ENCODE data around the gene CELA2A.
"Not testable (repeated sequence)": the region's sequence is repeated elsewhere in the genome, so short reads cannot be mapped to it uniquely, and the experiment has no call there.

CELA2A gene

DNA sequence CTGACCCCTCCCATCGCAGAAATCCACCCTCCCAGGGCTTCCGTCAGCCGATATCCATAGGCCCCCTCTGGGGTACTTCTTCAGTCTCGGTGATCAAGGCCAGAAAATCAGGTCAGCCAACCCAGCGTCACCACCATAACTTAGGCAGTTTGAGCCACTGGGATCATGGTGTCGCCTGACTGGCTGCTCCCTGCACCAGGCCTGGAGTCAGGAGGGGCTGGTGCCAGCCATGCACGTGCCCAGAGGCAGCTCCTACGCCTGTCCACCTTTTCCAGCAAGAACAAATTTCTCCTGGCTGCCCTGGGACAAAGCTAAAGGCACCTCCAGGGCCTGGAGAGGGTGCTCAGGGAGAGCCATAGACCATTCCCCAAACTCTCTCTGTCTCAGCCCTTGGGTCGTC is 23.1 kb upstream of the CELA2A start:
- Mint-ChIP-seq H3K27ac (no peak overlapping the region), H3K4me3 (no peak overlapping the region), H3K4me1 (no peaks in the 10 kb centered on the region), H3K9me3 (no peaks in the 10 kb centered on the region), H3K27me3 (no peaks in the 10 kb centered on the region)
- no peak for ATAC-seq
- no peak for DNase-seq

GRCh38 chr1:15434739-15435138 is 21.8 kb upstream of the CELA2A start:
- not testable (repeated sequence) for ATAC-seq, H3K4me1 Mint-ChIP-seq, H3K4me3 Mint-ChIP-seq, H3K27me3 Mint-ChIP-seq, H3K27ac Mint-ChIP-seq, H3K9me3 Mint-ChIP-seq, DNase-seq

GRCh38 chr1:15435239-15436077 is 21.1 kb upstream of the CELA2A start:
- DNase-seq (no peak), ATAC-seq (no peak)
- Mint-ChIP-seq H3K4me3 (no peak overlapping the region), H3K27ac (peak overlapping the region in 1 of 2 donors; percentile 61), H3K27me3 (no peaks in the 10 kb centered on the region), H3K9me3 (no peaks in the 10 kb centered on the region), H3K4me1 (no peaks in the 10 kb centered on the region)

DNA sequence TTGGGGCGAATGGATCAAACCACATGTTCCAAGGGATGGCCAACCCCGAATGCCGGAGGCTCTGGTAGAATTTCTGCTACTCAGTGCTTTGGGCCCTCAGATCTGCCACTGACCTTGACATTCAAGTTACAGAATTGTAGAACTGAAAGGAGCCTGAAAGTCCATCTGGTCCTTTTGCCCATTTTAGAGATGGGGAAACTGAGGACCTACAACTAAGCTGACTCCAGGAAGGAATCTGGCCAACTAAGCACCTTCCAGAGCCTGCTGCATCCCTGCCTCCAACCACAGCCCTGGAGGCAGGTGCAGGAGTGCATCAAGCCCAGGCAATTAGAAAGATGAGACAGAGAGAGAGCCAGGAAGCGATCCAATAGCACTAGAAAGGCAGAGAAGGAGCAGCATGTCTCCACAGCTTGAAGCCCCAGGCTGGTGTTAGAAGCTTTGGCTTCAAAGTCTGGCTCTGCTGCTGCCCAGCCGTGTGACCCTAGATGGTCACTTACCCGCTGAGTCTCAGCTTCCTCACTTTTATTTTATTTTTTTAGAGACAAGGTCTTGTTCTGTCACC is 19.6 kb upstream of the CELA2A start:
- no peak for DNase-seq
- Mint-ChIP-seq H3K9me3 (no peaks in the 10 kb centered on the region), H3K4me3 (no peak overlapping the region), H3K27ac (no peak overlapping the region), H3K27me3 (no peaks in the 10 kb centered on the region), H3K4me1 (no peaks in the 10 kb centered on the region)
- no peak for ATAC-seq

- no peak overlapping the region for H3K4me3 Mint-ChIP-seq
- no peak overlapping the region for H3K27ac Mint-ChIP-seq
- H3K4me1 Mint-ChIP-seq: no peaks in the 10 kb centered on the region
- DNase-seq (no peak), ATAC-seq (no peak)
- H3K27me3 Mint-ChIP-seq: no peaks in the 10 kb centered on the region
- H3K9me3 Mint-ChIP-seq: no peaks in the 10 kb centered on the region
Measured at GRCh38 chr1:15439325-15439724, 17.2 kb upstream of the CELA2A start.

- no peak for DNase-seq
- peaks cover 7% of the 10 kb centered on the region for H3K27me3 Mint-ChIP-seq
- H3K27ac Mint-ChIP-seq: peak overlapping the region in 1 of 2 donors; percentile 92
- H3K4me3 Mint-ChIP-seq: no peak overlapping the region
- no peaks in the 10 kb centered on the region for H3K9me3 Mint-ChIP-seq
- peaks cover 6% of the 10 kb centered on the region for H3K4me1 Mint-ChIP-seq
- no peak for ATAC-seq
Measured at GRCh38 chr1:15440357-15440756, 16.2 kb upstream of the CELA2A start.

DNA sequence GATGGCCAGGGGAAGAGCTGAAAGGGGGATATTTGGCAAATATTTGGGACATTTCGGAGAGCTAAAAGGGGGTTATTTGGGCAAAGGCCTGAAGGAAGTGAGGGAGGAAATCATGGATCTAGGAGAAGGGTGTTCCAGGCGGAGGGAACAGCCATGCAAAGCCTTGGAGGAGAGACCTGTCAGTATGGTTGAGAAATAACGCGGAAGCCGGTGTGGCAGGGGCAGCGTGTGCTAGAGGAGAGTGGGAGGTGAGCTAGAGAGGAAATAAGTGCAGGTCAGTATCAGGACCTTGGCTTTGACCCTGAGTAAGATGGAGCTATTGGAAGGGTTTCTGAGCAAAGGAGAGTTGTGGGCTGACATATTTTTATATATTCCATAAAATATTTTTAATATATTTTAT is 15.3 kb upstream of the CELA2A start:
- Mint-ChIP-seq H3K4me3 (no peak overlapping the region), H3K9me3 (no peaks in the 10 kb centered on the region), H3K4me1 (peaks cover 6% of the 10 kb centered on the region), H3K27ac (no peak overlapping the region), H3K27me3 (peaks cover 15% of the 10 kb centered on the region)
- ATAC-seq: no peak
- DNase-seq: no peak

- ATAC-seq: no peak
- no peak overlapping the region for H3K4me3 Mint-ChIP-seq
- no peak overlapping the region for H3K27ac Mint-ChIP-seq
- H3K27me3 Mint-ChIP-seq: peaks cover 24% of the 10 kb centered on the region
- DNase-seq: no peak
- H3K4me1 Mint-ChIP-seq: peaks cover 6% of the 10 kb centered on the region
- no peaks in the 10 kb centered on the region for H3K9me3 Mint-ChIP-seq
Measured at GRCh38 chr1:15442119-15442518, 14.4 kb upstream of the CELA2A start.

- Mint-ChIP-seq H3K27ac (no peak overlapping the region), H3K4me3 (no peak overlapping the region), H3K9me3 (no peaks in the 10 kb centered on the region), H3K4me1 (peaks cover 6% of the 10 kb centered on the region), H3K27me3 (peaks cover 30% of the 10 kb centered on the region)
- ATAC-seq: no peak
- DNase-seq: no peak
Measured at GRCh38 chr1:15442759-15443158, 13.8 kb upstream of the CELA2A start.

GRCh38 chr1:15443281-15443680 is 13.3 kb upstream of the CELA2A start:
- ATAC-seq (no peak), DNase-seq (no peak)
- Mint-ChIP-seq H3K9me3 (no peaks in the 10 kb centered on the region), H3K27ac (no peak overlapping the region), H3K27me3 (peaks cover 30% of the 10 kb centered on the region), H3K4me3 (no peak overlapping the region), H3K4me1 (peaks cover 6% of the 10 kb centered on the region)

GRCh38 chr1:15444468-15445389 is 11.8 kb upstream of the CELA2A start:
- ATAC-seq (no peak), DNase-seq (no peak)
- Mint-ChIP-seq H3K9me3 (no peaks in the 10 kb centered on the region), H3K4me1 (peaks cover 6% of the 10 kb centered on the region), H3K27ac (no peak overlapping the region), H3K4me3 (no peak overlapping the region), H3K27me3 (peaks cover 30% of the 10 kb centered on the region)

- no peak overlapping the region for H3K4me3 Mint-ChIP-seq
- H3K9me3 Mint-ChIP-seq: no peaks in the 10 kb centered on the region
- DNase-seq (no peak), ATAC-seq (no peak)
- H3K4me1 Mint-ChIP-seq: peaks cover 6% of the 10 kb centered on the region
- no peak overlapping the region for H3K27ac Mint-ChIP-seq
- peaks cover 30% of the 10 kb centered on the region for H3K27me3 Mint-ChIP-seq
Measured at GRCh38 chr1:15445390-15446122, 11.0 kb upstream of the CELA2A start.

DNA sequence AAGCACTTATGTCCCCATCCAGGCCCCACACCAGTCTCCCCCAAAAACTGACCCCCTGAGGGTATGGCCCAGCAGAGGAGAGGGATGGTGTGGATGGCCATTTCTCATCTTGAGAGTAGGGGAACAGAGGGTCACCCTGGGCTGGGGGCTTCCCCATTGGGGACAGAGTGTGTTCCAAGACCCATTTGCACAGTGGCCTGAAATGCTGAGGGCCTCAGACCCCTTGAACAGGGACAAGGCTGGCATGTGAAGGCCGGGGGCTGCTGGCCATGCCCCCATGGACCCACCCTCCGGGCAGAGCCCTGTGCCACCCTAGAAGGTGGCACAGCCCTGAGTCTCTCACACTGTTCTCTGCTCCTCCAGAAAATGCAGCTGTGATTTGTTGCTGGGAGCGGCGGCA is 10.3 kb upstream of the CELA2A start:
- ATAC-seq (no peak), DNase-seq (no peak)
- Mint-ChIP-seq H3K4me3 (no peak overlapping the region), H3K4me1 (peaks cover 6% of the 10 kb centered on the region), H3K27ac (no peak overlapping the region), H3K27me3 (peaks cover 30% of the 10 kb centered on the region), H3K9me3 (no peaks in the 10 kb centered on the region)

- Mint-ChIP-seq H3K27me3 (peaks cover 30% of the 10 kb centered on the region), H3K4me1 (peaks cover 6% of the 10 kb centered on the region)
- no peak for ATAC-seq
Measured at GRCh38 chr1:15448877-15449462, 7.6 kb upstream of the CELA2A start.

GRCh38 chr1:15449567-15449966 is 7.0 kb upstream of the CELA2A start:
- peak overlapping the region in 1 of 2 donors; percentile 36 for H3K27ac Mint-ChIP-seq
- H3K9me3 Mint-ChIP-seq: no peaks in the 10 kb centered on the region
- no peak overlapping the region for H3K4me3 Mint-ChIP-seq
- DNase-seq: no peak
- ATAC-seq: no peak
- H3K4me1 Mint-ChIP-seq: peaks cover 6% of the 10 kb centered on the region
- H3K27me3 Mint-ChIP-seq: peaks cover 30% of the 10 kb centered on the region

More at GRCh38 chr1:15448877-15449462, 7.6 kb upstream of the CELA2A start:
- peak overlapping the region in 1 of 2 donors; percentile 19 for H3K27ac Mint-ChIP-seq
- no peak overlapping the region for H3K4me3 Mint-ChIP-seq
- H3K9me3 Mint-ChIP-seq: no peaks in the 10 kb centered on the region
- DNase-seq: no peak

Data from stimulated activated naive CD8-positive, alpha-beta T cell treated with anti-CD3 and anti-CD28 coated beads, Interleukin-15, amount 100 ng/mL, for 72 hours (primary cell).